HG03354 (cell line): Measurements from ENCODE around the gene TMEM51.
"Not testable (repeated sequence)": the region's sequence is repeated elsewhere in the genome, so short reads cannot be mapped to it uniquely, and the experiment has no call there.

ENCODE experiments used
- ATAC-seq: cut with Tn5 transposase; IDR thresholded peaks from one replicate; pipeline ENCODE4 v1.9.1; 2021; ENCODE audit warnings: mild to moderate bottlenecking; ENCODE audit not compliant: unreplicated experiment, poor library complexity, severe bottlenecking

TMEM51 gene

DNA sequence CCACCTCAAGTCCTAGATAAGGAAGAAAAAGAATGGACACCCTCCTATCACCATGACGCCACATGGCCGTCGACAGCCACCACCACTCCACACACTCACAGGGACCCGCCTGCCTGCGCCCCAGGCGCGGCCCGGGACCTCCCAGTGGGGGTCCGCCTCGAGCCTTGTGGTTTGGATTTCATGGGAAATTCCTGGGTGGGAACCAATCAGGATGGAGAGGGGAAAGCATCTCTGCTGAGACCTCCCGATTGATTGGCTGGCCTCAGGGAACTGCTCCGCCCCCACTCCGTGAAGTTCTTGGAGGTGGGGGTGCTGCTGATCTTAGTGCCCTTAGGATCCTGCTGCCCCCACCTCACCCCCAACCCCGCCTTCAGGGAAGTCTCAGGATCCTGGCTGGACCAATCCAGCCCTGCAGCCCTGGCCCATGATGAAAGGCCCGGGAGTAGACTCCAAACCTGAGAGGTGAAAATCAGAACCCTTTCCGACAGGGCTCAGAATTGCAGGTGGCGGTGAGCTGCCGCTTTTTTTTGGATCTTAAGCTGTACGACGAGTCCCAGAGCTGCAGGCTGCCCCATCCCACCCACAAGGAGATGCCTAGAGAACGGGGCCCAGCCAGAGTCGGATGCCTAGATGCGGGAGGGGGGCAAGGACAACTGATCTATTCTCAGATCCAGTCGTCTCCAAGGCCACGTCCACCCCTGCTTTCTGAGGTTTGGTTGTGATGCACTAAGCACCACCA lies 29.0 kb upstream of the TMEM51 start:
- no peak for ATAC-seq

DNA sequence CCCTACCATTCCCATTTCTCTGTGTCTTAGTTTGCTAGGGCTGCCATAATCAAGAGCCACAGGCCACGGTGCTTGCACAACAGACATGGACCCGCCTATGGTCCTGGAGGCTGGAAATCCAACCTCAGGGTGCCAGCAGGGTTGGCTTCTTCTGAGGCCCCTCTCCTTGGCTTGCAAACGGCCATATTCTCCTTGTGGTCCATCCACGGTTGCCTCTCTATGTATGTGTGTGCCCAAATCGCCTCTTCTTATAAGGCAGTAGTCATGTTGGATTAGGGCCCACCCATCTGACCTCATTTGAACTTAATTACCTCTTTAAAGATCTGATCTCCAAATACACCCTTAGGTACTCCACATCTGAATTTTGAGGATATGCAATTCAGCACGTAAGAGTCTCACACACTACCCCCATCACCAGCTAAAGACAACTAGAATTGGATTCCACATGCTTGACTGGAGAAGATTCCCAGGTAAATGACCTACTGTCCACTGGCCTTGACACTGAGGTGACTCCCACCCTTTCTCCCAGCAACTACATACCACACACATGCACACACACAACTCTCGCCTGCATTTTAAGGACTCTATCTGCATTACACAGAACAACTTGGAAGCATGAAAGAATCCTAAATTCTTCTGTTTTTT lies 28.3 kb upstream of the TMEM51 start:
- ATAC-seq = no peak

GRCh38 chr1:15128077-15128476 lies 25.5 kb upstream of the TMEM51 start:
- ATAC-seq = no peak

GRCh38 chr1:15128520-15129313 lies 24.8 kb upstream of the TMEM51 start:
- ATAC-seq = no peak

DNA sequence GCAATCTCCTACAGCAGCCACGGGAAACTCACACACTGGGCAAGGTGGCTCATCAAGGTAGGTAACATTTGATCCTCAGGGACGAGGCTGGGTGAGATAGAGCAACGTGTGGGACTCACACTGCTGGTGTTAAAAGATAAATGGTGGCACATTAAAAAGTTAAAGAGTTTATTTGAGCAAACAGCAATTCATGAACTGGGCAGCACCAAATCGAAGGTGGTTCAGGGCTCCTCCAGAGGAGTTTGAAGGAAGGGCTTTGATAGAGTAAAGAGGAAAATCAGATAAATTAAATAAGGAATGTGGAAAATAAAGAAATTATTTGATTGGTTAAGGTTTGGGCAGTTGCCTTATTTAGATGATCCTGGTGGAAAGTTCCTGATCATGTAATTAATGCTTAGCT lies 23.6 kb upstream of the TMEM51 start:
- no peak for ATAC-seq

GRCh38 chr1:15130607-15131006 lies 22.9 kb upstream of the TMEM51 start:
- ATAC-seq = no peak

DNA sequence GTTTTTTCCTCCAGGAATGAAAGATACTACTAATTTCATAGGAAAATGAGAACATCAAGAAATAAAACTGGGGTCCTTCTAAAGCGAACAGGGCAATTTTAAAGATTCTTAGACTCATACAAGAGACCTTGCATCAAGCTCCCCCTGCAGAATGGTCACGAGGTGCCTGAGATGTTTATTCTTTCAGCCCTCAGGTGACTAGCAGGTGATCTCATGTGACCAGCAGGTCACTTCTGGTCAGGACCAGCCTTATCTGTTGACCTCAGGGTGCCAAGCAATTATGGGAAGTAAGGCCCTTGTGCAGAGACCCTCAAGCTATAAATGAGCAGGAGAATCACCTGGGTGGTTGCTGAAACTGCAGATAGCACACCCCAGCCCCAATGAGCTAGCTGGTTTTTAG lies 20.6 kb upstream of the TMEM51 start:
- no peak for ATAC-seq

- ATAC-seq = no peak
Observed at GRCh38 chr1:15134285-15134684, 19.3 kb upstream of the TMEM51 start.

DNA sequence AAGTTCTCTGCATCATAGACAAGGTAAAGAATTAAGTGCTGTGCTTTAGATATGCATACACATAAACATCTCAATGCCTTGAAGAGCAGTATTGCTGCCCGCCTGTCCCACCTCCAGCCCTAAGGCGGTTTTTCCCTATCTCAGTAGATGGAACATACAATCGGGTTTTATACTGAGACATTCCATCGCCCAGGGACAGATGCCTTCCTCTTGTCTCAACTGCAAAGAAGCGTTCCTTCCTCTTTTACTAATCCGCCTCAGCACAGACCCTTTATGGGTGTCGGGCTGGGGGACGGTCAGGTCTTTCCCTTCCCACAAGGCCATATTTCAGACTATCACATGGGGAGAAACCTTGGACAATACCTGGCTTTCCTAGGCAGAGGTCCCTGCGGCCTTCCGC lies 17.9 kb upstream of the TMEM51 start:
- not testable (repeated sequence) for ATAC-seq

DNA sequence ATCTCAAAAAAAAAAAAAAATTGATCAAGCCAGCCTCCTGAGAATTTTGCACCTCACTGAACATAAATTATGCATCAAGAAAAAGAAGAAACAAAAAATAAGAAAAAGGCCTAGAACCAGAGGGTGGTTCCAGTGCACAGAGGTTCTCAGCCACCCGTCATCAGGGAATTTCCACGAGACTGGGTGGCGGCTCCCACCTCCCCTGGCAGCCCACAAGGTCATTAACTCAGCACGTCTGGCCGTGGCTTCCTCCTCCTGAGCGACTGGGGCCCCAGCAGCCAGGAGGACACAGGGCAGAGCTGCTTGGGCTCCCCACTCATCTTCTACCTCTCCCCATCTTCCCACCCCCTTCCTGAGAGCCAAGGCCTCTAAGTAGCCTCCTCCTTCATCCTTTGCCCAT lies 15.7 kb upstream of the TMEM51 start:
- ATAC-seq = no peak

DNA sequence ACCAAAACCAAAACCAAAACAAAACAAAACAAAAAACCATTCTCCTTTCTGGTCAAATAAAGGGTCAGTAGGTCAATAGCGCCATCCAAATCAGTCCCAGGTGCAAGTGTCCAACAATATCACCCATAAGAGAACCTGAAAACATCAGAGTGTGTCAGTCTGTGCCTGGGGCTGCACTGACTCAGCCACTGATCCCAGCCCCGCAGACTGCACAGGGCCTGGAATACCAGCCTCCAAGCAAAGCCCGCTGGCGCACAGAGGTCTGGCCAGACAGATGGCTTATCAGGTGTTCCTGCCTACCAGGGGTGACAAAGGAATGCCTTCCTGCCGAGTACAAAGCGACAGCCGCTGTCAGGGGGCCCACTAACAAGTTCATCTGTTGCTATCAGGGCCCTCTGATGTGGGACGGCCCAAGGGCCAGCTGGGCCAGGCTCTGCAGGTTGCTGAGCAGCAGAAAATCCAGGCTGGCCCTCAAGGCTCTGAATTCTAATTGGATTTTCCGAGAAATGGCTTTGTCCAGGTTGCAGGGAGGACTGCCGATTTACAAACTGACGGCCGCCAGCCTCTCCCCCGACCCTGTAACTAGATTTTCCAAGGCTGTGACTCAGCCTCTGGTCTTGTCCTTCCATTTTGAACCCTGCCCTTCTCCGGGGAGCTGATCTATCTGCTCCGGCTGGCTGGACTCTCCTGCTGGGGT lies 13.7 kb upstream of the TMEM51 start:
- ATAC-seq = no peak

GRCh38 chr1:15141935-15142539 lies 11.5 kb upstream of the TMEM51 start:
- no peak for ATAC-seq

- ATAC-seq = no peak
Observed at GRCh38 chr1:15145327-15145726, 8.2 kb upstream of the TMEM51 start.

- ATAC-seq = no peak
Observed at GRCh38 chr1:15146142-15146680, 7.3 kb upstream of the TMEM51 start.

GRCh38 chr1:15146971-15147376 lies 6.6 kb upstream of the TMEM51 start:
- no peak for ATAC-seq

DNA sequence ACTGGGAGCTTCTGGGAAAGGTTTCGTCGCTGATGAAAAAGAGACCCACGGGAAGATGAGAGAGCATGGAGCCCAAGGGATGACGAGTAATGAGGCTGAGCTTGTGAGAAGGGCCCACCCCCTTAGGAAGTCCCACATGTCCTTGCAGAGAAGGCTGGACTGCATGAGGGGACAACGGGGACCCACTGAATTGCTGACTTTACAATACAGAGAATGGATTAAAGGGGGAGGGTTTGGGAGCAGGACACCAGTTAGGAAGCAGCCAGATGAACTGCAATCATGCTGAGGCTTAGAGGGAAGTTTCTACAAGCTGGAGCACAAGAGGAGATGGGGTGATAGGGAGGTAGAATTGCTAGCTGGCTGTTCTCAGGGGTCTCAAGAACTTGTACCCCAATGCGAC lies 5.5 kb upstream of the TMEM51 start:
- ATAC-seq = no peak

DNA sequence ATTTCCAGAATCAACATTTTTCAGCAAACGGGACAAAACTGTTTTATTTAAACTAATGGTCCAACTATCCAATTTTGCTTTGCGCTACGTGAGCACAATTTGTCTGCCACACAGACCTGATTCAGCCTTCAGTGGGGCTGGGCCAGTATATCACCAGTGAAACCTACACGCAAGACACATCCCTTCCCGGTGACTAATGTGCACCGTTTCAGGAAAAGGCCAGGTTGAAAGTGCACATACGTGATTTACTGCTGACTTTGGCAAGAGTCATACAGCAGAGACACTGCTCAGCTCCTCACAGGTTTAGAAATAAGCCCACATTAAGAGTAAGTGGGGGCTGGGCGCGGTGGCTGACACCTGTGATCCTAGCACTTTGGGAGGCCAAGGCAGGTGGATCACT lies 5.1 kb upstream of the TMEM51 start:
- ATAC-seq = no peak

- ATAC-seq = no peak
Observed at GRCh38 chr1:15148941-15149340, 4.6 kb upstream of the TMEM51 start.

DNA sequence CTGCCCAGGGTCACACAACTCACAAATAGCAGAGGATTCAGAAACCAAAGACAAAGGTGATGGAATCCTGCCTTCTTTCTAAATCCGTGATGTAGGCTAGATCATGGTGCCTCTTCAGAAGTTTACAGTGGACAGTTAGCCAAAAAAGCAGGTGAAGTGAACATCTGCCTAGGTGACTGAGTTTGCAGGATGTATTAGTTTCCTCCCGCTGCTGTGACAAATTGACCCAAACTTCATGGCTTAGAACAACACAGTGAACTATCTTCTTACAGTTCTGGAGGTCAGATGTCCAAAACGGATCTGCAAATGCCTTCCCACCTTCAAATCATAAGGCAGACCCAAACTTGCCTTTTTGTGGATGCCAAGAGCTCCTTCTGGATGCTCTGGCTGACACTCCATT lies 3.2 kb upstream of the TMEM51 start:
- ATAC-seq = no peak

GRCh38 chr1:15151377-15151806 lies 2.2 kb upstream of the TMEM51 start:
- ATAC-seq = no peak
